NCI-H2107 treated with DMSO at 0.1 percent for 48 hours (cell line): ENCODE data around the gene ERG.

ENCODE experiments used
- DNase-seq: peaks from one replicate; lab custom pipeline; 2025; ENCODE audit not compliant: unreplicated experiment; lab: John Stamatoyannopoulos, UW

The ERG gene

DNA sequence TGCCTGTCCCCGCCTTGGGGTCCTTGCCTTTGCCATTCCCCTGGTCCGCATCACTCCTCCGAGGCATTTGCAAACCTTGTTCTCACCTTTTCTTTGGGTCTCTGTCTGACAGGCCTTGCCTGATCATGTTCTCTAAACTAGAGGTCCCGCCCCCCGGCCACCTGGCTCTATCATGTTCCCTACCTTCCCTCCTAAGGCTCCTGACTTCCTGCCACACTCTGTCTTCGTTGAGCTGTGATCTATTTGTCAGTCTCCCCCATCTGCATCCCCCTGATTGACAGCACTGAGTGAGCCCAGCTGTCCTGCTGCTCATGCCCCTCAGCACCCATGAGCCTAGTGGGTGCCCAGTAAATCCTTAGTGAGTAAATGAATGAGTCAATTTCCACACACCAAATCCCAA lies 22.8 kb downstream of the ERG start:
- no peak for DNase-seq

DNA sequence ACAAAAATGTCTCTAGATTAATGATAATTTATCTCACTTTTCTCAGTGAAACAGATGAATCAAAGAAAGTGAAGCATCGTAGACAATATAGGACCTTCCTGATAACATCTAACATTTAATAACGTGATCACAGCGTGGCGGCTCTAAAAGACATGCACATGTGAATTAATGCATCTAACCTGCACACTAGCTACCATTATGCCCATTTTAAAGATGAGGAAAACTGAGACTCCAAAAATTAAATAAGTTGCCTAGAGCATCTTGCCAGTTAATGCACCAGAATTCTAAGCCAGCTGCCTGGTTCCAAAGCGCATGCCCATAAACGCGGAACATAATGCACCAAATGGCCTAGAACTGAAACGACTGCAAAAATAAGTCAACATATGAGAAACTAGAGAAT lies 23.5 kb downstream of the ERG start:
- no peak for DNase-seq

DNA sequence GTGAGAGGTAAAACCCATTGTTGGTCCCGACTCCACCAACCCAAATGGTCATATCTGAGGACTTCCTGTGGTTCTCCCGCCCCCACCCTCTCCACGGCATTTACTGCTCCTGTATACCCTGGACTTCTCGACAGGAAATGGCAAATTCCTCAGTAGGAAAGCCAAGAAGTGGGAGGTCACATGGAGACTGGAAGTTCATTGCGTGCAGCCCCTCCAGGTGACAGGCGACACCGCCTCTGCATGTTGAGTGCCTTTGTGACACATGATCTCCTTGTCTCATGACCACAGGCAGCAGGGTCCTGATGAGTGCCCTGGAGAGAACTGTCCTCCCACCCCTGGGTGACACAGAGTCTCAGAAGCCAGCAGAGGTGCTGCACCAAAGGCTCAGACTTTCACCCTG lies 24.2 kb downstream of the ERG start:
- DNase-seq: no peak

DNA sequence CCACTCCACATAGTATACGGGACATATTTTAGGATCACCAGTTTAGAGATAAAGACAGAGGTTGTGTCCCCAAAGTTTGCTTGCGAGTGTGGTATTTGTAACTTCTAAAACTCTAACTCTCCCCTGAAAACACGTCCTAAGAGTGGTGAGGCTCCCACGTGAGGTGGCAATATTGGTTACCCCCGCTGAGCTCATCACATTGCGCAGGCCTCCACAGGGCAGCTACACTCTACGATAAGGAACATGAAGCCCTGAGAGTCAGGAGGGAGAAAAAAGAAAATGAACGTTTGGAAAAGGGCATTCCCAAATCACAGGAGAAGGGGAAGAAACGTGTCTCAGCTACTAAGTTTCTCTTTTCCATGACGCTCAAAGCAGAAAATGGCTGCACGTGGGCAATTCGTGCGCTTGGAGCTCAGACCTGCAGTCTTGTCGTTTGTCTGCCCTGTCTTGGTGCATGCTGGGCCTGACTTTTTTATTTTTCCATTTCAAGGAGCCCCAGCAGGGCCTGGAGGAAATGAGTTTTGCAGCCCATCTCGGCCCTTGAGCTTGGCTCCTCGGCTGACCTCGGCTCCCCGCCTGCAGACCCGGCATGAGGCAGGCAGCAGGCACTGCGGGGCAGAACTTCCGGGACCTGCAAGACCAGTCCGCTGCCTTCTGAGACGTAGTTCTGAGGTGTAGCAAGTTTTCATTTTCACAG lies 25.7 kb downstream of the ERG start:
- no peak for DNase-seq

DNA sequence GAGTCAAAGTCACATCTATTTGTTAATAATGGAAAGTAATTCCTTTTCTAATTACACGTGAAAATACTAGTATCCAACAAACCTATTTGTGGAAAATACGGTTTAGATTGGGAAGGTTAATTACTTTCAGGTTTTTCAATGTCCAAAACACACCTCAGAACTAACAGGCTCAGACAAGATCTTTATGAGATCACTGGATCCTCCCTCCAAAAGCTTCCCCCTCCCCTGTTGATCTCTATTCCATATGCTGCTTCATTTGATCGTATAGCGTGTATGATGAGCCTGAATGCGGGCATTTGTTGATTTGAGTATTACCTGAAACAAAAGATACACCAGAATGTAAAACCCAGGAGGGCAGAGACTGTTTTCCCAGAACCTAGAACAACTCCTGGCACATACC lies 26.5 kb downstream of the ERG start:
- no peak for DNase-seq

DNA sequence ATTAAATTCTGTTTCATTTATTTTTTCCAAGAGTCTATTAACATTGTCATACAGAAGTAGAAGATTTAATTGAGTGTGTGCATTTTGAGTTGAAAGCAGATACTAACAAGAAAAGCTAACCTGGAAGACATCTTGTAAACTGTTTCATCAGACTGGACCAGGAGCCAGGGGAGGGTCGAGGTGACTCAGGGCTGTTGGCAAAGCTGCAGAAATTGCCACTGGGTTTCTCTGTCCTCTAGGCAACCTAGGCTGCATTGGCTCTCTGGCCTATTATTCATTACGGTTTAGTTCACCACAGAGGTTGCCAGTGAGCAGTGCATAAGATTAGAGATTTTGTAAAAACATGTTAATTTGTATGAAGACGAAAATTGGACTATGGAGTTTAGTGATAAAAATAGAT lies 27.5 kb downstream of the ERG start:
- no peak for DNase-seq

DNA sequence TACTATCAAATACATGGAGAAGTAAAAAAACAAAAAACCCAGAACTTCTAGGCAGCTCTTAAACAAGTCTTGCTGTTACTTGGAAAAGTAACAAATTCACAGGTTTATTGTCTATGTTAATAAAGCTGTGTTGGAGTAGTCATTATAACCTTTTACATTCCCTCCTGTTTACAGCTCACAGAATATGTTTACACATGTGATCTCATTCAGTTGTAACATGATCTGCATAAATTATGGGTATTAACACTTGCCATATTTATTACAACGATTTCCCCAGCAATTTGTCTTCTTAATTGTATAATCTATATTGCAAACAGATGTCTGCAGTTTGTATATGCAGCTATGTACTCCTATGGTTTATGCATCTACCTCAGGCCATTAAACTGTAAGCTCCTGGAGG lies 28.6 kb downstream of the ERG start:
- DNase-seq: no peak

DNA sequence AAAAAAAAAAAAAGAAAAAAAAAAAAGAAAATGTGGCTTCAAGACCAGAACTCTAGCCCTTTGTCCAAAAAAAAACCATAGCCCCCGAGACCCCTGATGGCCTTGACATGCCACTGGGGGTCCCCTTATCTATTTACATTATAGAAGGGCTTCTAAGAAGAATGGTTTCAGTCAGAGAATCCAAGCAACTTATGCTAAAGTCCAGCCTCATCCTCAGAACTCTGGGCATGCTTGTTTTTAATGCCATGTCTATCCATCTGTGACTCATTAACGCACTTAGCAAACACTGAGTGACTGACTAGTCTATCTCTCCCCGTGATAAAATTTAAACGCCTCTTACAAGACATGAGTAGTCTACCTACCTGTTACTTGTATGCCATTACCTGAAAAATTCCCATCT lies 29.3 kb downstream of the ERG start:
- no peak for DNase-seq

DNA sequence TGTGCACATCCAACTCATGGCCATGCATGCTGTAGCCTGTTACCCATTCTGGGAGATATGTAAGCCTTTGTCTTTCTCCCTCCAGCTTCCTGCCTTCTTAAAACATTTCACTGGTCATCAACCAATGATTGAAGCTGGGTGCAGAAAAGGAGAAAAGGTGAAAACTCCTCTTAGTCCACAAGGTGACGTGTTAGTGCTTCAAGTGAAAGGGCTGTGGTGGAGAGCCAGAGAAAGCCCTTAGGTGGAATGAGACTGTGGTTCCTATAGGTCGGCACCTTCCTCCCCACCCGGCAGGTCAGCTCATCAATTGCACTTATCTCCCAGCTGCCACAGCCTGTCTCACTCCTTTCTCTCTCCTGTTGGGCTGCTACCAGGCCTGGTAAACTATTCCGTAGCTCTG lies 30.4 kb downstream of the ERG start:
- no peak for DNase-seq

DNA sequence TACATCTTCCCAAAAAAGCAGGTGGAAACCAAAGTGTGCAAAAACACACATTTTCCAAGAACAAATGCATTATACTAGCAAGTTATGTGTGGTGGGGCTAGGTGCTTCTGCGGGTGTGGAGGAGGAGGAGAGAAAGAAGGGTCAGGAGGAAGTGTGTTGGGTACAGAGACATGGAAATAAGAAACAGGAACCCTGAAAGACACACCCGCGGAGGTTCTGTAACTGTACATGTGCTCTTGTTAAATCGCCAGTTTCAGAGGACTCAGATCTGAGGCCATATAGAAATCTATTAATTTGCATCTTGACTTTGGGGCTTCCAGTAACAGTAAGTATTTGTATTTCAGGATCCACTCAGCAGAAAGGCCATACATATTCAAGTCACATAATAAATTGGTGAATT lies 30.9 kb downstream of the ERG start:
- no peak for DNase-seq

DNA sequence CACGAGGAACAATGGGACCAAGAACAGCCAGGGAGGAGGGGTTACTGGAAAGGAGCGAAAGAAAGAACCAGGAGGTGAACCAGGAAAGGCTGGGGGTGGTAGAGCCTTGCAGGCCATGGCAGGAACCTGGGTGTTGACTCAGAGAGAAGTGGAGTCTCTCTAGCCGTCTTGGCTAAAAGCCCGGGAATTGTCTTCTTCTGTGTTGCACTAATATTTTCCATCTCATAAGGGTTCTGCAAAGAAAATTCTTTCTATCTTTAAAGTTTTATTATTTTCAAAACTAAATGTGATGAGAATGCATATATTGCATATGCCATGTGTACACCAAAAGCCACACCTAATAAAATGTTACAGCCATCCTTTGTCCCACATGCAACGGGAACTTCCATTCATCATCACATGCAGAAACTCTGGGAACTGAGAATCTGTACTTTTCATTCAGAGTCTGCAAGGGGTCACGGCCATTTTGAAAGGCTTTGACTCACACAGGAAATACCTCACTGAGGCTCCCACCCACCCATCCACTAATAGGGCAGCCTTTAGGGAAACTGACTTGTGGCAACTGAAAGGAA lies 38.0 kb downstream of the ERG start:
- DNase-seq: no peak

DNA sequence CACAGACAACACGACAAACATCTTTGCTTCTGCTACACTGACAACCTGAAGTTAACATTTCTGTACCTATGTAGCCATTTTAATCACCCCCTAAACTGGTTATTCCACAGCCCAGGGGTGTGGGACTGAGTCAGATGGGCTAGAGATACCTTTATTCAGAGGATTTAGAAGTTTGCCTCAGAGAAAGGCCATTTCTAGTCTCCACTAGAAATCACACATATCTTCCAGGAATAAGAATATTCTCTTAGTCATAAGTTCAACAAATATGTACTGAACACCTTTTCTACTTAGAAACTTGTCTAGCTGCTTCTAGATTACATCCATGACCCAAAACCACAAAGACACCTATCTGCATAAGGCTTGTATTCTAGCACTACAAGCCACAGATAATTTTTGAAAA lies 38.8 kb downstream of the ERG start:
- DNase-seq: no peak

DNA sequence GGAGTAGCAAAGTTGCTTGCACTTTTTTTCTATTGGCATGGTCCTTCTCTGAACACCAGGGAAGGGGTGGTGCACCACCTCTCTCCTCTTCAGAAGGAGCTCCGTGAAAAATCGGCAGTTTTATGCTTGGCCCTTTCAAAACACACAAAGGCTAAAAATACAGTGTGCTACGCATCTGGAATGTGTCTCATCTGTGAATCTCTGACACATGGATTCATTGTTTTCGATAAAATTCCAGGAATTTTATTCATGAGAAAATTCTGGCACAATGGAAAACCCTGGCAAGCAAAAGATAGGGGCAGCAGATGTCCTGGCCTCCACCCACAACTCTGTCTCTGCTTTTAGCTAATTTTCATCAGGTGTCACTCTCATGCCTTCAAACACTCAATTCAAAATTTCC lies 42.9 kb downstream of the ERG start:
- no peak for DNase-seq

DNA sequence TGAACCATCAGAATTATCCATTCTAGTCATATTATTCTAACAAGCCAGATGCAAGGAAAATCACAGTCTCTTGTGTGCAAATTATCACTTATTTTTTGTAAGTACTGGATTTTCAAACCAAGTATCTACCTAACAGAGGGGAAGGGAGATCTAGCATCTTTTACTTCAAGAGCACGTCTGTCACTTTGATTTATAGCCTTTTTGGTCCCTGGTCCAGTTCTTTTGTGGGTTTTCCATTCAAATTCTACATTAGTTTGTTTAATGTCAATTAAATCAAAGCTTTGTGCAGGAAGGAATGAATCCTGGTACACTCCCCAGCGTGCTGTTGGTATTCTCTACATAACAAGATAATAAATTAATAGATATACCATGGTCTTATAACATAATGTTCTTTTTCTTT lies 43.6 kb downstream of the ERG start:
- DNase-seq: no peak

DNA sequence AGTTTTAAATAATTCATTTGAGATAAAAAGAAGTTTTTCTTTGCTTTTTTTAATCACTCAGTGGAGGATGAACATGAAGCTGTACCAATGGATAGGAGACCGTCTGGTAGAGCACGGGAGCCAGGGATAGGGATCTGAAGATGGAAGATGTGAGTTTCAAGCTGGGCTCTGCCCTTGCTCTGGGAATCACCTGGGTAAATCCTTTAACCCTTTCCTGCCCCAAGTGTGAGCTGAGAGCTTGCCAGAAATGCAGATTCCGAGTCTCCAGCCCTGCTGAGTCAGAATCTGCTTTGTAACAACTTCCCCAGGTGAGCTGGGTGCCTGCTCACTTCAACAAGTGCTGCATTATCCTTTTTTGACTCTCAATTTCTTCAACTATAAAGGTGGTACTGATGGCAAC lies 44.1 kb downstream of the ERG start:
- DNase-seq: no peak

DNA sequence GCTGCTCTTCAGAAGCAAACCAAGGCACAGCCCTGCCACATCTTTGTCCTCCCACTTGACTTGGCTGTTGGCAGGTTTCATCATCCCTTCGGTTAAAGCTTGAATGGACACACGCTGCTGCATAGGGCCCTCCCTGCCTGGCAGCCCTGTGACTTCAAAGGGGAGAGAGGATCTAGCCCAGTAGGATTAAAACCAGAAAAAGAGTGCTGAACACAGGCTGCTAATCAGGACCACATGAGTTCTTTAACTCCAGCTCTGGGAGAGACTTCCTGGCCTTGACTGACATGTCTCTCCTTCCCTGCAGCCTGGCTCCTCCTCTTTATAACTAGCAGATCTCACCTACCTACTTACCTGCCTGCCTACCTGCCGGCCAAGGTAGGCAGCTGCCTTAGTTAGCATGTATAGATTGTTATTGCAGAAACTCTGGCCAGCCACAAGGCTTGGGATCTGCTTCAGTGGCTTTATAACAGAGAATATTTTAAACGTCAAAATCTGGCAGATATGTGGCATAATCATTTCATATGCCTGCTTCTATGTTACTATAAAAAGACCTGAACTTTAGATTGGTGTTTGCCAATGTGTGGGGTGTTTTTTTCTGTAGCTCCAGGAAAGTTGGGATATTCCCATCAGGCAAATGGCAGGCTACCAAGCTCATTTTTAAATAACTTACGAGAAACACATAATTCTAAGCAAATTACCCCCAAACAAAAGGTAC lies 49.4 kb downstream of the ERG start:
- no peak for DNase-seq

DNA sequence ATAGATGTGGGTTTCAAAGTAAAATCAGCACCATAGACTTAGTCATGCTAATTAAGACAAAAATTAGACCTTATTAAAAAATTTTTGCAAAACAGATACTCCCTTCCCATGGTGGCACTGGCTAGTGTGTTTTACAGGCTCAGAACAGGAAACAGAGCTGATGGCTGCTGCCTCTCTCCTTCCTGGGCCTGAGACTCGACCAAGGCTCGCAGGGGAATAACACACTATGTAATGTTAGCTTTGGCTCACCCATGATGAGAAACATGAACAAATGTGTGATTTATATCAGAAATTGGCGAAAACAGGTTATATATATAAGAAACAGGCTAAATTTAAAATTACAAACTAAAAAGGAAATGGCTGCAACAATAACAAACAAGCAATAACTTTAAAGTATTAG lies 50.7 kb downstream of the ERG start:
- DNase-seq: no peak

DNA sequence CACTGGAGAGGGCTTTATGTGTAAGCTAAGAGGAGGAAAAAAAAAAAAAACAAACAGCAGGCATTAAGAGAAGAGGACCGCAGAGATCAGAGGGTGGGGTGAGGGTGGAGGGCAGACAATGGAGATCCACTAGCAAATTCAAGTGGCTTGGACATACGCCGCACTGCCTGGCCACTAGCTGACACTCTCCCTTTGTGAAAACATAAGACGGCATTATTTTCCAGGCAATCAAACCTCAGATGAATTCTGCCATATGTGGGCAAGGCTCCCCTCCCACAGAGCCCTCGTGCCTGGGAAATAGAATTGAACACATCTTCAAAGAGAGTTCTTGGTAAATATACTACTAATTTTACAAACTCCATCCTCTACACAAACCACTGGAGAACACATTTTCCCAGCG lies 53.6 kb downstream of the ERG start:
- no peak for DNase-seq

DNA sequence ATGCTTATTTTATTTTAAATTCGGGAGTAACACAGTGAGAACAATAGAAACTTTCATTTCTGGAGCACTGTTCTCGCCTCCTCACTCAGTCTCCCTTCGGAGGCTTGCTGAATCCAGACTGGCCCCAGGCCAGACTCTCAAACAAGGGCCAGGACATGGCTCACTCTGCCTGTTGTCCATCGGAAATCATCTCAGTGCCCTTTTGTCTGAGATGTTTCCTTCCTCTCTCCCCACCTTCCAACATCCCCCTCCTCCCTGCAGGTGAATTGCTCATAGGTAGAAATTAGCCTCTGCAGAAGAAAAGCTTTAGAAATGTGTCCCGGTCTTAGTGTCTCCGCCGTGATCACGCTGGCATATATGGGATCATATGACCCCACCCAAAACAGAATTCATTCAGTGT lies 55.2 kb downstream of the ERG start:
- DNase-seq: no peak

DNA sequence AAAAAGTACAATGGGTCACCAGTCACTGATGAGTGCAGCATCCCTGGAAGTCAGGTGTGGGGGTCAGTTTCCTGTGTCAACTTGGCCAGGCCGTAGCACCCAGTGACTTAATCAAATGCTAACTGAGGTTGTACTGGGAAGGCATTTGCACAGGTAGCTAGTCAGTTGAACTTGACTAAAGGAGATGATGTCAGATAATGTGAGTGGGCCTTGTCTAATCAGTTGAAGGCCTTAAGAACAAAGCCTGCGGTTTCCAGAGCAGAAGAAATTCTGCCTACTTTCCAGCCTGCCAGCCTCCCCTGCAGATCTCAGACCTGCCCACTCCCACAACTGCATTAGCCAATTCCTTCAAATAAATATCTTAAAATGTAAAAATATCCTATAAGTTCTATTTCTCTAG lies 57.1 kb downstream of the ERG start:
- no peak for DNase-seq

DNA sequence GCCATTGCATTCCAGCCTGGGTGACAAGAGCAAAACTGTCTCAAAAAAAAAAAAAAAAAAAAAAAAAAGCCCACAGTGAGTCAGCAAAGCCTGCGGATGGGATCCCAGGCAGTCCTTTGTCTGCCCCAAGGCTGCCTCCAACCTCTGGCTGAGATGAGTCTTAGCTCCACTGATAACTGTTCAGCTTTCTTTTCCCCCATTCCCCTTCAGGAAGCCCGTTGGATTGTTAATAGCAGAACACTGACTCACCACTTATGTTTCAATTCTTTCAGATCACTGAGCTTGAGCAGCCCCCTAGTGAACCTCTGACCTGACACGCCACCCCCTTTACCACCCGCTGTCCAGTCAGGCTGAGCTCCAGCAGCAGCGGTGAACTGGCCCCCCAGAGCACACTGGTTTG lies 57.5 kb downstream of the ERG start:
- no peak for DNase-seq

DNA sequence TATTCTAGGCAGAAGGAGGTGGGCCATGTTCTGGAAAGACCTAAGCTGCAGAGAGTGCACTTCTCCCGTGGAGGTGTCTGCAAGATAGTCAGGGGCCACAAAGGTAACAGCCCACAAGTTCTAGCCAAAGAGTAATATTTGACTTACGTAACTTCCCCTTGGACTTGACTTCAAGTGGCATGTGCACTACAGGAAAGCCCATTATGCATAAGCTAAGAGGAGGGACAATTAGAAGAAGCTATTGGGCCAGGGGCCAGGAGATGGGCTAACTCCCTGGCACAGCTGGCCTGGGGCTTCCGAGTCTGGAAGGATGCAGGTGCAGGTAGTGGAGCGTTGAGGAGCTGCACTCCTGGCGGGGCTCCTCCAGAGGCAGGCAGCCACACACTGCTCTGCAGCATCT lies 58.3 kb downstream of the ERG start:
- DNase-seq: no peak

DNA sequence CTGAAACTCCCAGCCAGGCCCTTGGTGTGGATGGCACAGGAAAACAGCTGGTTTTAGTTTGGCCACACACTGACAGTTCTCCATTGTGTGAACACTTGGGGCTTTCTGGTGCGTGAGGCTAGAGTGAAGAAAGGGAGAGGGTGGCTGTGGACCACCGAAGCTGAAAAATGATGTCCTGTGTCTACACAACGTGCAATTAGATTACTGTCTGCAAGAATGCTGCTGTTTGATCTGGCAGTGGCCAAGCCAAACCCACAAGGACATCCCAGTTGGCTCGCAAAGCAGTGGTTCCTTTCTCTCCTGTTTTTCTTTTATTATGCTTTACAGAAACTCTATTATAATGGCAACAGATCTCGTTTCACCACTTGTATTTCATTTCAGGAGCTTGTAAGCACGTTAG lies 58.9 kb downstream of the ERG start:
- no peak for DNase-seq
